Upper lobe of left lung (tissue), 6 donors: ENCODE data around the gene GLRA3. TPM values are rescaled to one million over a fixed set of nuclear protein-coding genes. Genes with fewer than 3 reads are reported as not detected.
A peak's percentile ranks its signal among the peaks of the same experiment; 100 is the strongest.
"Not testable (repeated sequence)": the region's sequence is repeated elsewhere in the genome, so short reads cannot be mapped to it uniquely, and the experiment has no call there.

Experiments used
- ATAC-seq, 2 donors: fragments of 200-7000 bp; cut with Tn5 transposase; one replicate each; pipeline ENCODE4 v1.9.1; 2022; ENCODE audit warnings: mild to moderate bottlenecking in 2 of 2, moderate library complexity in 2 of 2; ENCODE audit not compliant: low FRiP score in 2 of 2
- DNase-seq, 2 donors: peaks; one replicate each; pipeline ENCODE4 v3.0.0-alpha.2; 2019 to 2020
- H3K27ac ChIP-seq, 4 donors: fragments of 200-600 bp; sonication (generic); one replicate each; pipeline ENCODE4 v1.5.1; 2016 to 2019
- H3K27me3 ChIP-seq, 4 donors: fragments of 200-600 bp; sonication (generic); one replicate each; pipeline ENCODE4 v1.5.1; 2017 to 2019
- H3K36me3 ChIP-seq, 4 donors: fragments of 200-600 bp; sonication (generic); one replicate each; pipeline ENCODE4 v1.5.1; 2016 to 2019
- H3K4me1 ChIP-seq, 4 donors: fragments of 200-600 bp; sonication (generic); one replicate each; pipeline ENCODE4 v1.5.1; 2018 to 2019
- H3K4me3 ChIP-seq, 4 donors: fragments of 200-600 bp; sonication (generic); one replicate each; pipeline ENCODE4 v1.5.1; 2017 to 2019; ENCODE audit warnings: mild to moderate bottlenecking in 2 of 4, moderate library complexity in 1 of 4
- H3K9me3 ChIP-seq, 4 donors: fragments of 200-600 bp; sonication (generic); one replicate each; pipeline ENCODE4 v1.5.1; 2018 to 2019
- CTCF ChIP-seq, 6 experiments: fragments of 450-650 bp in 4 of 6; fragments of 200-600 bp in 2 of 6; sonication (generic) in 2 of 6; IDR thresholded peaks; one replicate each; pipeline ENCODE4 v1.5.1; 2016 to 2019; ENCODE audit warnings: antibody characterized with exemption in 6 of 6
- EP300 ChIP-seq, 4 donors: sonication (generic); formaldehyde crosslinking; IDR thresholded peaks; one replicate each; pipeline ENCODE4 v1.5.1; 2017; ENCODE audit warnings: antibody characterized with exemption in 4 of 4, control low read depth in 2 of 4
- POLR2A ChIP-seq, 4 donors: fragments of 450-650 bp; IDR thresholded peaks; one replicate each; pipeline ENCODE4 v1.5.1; 2016 to 2017; ENCODE audit warnings: antibody characterized with exemption in 4 of 4, mild to moderate bottlenecking in 2 of 4
- POLR2AphosphoS5 ChIP-seq, 2 donors: sonication (generic); formaldehyde crosslinking; IDR thresholded peaks; one replicate each; pipeline ENCODE4 v1.5.1; 2017; ENCODE audit warnings: antibody characterized with exemption in 2 of 2
- WGBS, 2 donors: methylation state at CpG; one replicate each; pipeline ENCODE4 v1.1.5; 2017 to 2018; 5-methylcytosine and 5-hydroxymethylcytosine counted together
- total RNA-seq, 6 donors: library from RNA; depleted of rRNA in 4 of 6; stranded (reverse); fragments of >200 nt in 4 of 6; gene quantifications; one replicate each; pipeline versions ENCODE4 v1.1.0 to v1.2.1, GENCODE V29; 2016 to 2021
- donor health status: DM: no; HTN: no; CAD: no; lungs with moderate emphysema.
- donor health status: DM: no; HTN: yes; CAD: no; lungs with severe emphysema.

Gene GLRA3
- total RNA-seq, 6 donors from 2014 or later, result 0.03 to 0.33 (median 0.15) TPM; not detected in 3

- Histone ChIP-seq H3K27ac (no peak overlapping the region), H3K36me3 (no peaks in the 10 kb centered on the region), H3K4me3 (no peak overlapping the region), H3K4me1 (peaks cover 0 to 3% (median 2%) of the 10 kb centered on the region in 4 donors), H3K27me3 (no peaks in the 10 kb centered on the region), H3K9me3 (no peaks in the 10 kb centered on the region)
- TF ChIP-seq POLR2A (IDR thresholded peaks at IDR 0.05) (no peak), CTCF (IDR thresholded peaks at IDR 0.05) (peak; percentile 26 to 72 (median 58)), EP300 (IDR thresholded peaks at IDR 0.05) (no peak), POLR2AphosphoS5 (IDR thresholded peaks at IDR 0.05) (no peak)
- DNase-seq (no peak), ATAC-seq (peak in 1 of 2 donors; percentile 80)
- WGBS, 2 donors, result 26 to 41% methylated on average over 2 of the region's 2 CpGs
Observed at GRCh38 chr4:174631901-174632758, 196.9 kb downstream of the GLRA3 start.

DNA sequence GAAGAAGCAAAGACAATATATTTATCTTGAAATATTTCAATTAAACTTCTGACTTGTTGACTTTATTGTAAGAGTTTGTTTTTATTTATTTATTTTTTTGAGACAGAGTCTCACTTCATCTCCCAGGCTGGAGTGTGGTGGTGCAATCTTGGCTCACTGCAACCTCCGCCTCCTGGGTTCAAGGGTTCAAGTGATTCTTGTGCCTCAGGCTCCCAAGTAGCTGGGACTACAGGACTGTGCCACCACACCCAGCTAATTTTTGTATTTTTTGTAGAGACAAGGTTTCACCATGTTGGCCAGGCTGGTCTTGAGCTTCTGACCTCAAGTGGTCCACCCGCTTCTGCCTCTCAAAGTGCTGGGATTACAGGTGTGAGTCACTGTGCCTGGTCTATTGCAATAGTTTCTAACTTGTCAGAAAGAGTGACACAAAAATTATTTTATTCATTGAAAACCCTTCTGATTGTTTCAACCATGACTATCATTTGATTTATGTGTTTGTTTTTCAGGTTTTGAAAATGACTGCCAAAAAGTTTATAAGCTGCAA, 199.1 kb downstream of the GLRA3 start:
- ATAC-seq, H3K27ac ChIP-seq, H3K9me3 ChIP-seq, H3K4me3 ChIP-seq, H3K4me1 ChIP-seq, H3K36me3 ChIP-seq, H3K27me3 ChIP-seq: not testable (repeated sequence)
- DNase-seq, result peak in 1 of 2 donors; percentile 70
- 73 to 78% methylated on average over 2 of the region's 2 CpGs for WGBS, 2 donors

- no peak for TF ChIP-seq POLR2A (IDR thresholded peaks at IDR 0.05)
- no peak for TF ChIP-seq POLR2AphosphoS5 (IDR thresholded peaks at IDR 0.05)
- no peak for TF ChIP-seq EP300 (IDR thresholded peaks at IDR 0.05)
- no peak for TF ChIP-seq CTCF (IDR thresholded peaks at IDR 0.05)
- Histone ChIP-seq H3K27me3 (no peaks in the 10 kb centered on the region), H3K9me3 (no peaks in the 10 kb centered on the region), H3K4me3 (no peak overlapping the region), H3K36me3 (no peaks in the 10 kb centered on the region), H3K27ac (no peak overlapping the region), H3K4me1 (peaks cover 0 to 6% (median 3%) of the 10 kb centered on the region in 4 donors)
- 97 to 98% methylated on average over 2 of the region's 2 CpGs for WGBS, 2 donors
- ATAC-seq (no peak), DNase-seq (no peak)
Observed at GRCh38 chr4:174629265-174629664, 199.8 kb downstream of the GLRA3 start.

- DNase-seq, result no peak
- no peaks in the 10 kb centered on the region for H3K27me3 ChIP-seq
- ATAC-seq, result no peak
- 46 to 57% methylated on average over 7 of the region's 7 CpGs for WGBS, 2 donors
- H3K36me3 ChIP-seq, result no peaks in the 10 kb centered on the region
- H3K4me3 ChIP-seq, result no peak overlapping the region
- H3K9me3 ChIP-seq, result no peaks in the 10 kb centered on the region
- TF ChIP-seq CTCF (IDR thresholded peaks at IDR 0.05), result no peak
- TF ChIP-seq EP300 (IDR thresholded peaks at IDR 0.05), result no peak
- TF ChIP-seq POLR2AphosphoS5 (IDR thresholded peaks at IDR 0.05), result no peak
- no peak for TF ChIP-seq POLR2A (IDR thresholded peaks at IDR 0.05)
- peaks cover 0 to 6% (median 1%) of the 10 kb centered on the region in 4 donors for H3K4me1 ChIP-seq
- H3K27ac ChIP-seq, result peak overlapping the region in 1 of 4 donors; percentile 9
Observed at GRCh38 chr4:174628191-174628590, 200.9 kb downstream of the GLRA3 start.

GRCh38 chr4:174627473-174627872, 201.6 kb downstream of the GLRA3 start:
- H3K27me3 ChIP-seq, result no peaks in the 10 kb centered on the region
- no peak for ATAC-seq

More at GRCh38 chr4:174627473-174627872, 201.6 kb downstream of the GLRA3 start:
- no peaks in the 10 kb centered on the region for H3K36me3 ChIP-seq
- DNase-seq, result no peak
- H3K4me1 ChIP-seq, result peaks cover 0 to 6% (median 1%) of the 10 kb centered on the region in 4 donors
- H3K9me3 ChIP-seq, result no peaks in the 10 kb centered on the region
- no peak overlapping the region for H3K27ac ChIP-seq
- WGBS, 2 donors, result 100% methylated on average over 2 of the region's 2 CpGs
- no peak for TF ChIP-seq POLR2A (IDR thresholded peaks at IDR 0.05)
- no peak for TF ChIP-seq POLR2AphosphoS5 (IDR thresholded peaks at IDR 0.05)
- no peak for TF ChIP-seq EP300 (IDR thresholded peaks at IDR 0.05)
- no peak for TF ChIP-seq CTCF (IDR thresholded peaks at IDR 0.05)
- no peak overlapping the region for H3K4me3 ChIP-seq
